ENCODE data around the gene UNC93A. TPM values are rescaled to one million over a fixed set of nuclear protein-coding genes. Genes with fewer than 3 reads are reported as not detected.

UNC93A gene
- total RNA-seq, 1 experiment from 2014 or later: not detected

GRCh38 chr6:167314180-167314821, 23.2 kb downstream of the UNC93A start:
- no peak overlapping the region for H3K4me2 ChIP-seq (ENCODE audit: low read length)
- peaks cover 55% of the 10 kb centered on the region for H3K27me3 ChIP-seq (ENCODE audit: insufficient read depth, low read length)
- H3K27ac ChIP-seq (ENCODE audit: low read depth, low read length): no peak overlapping the region
- H3K9me3 ChIP-seq (ENCODE audit: control insufficient read depth in 1 of 2, insufficient read depth in 1 of 2, low read depth in 1 of 2, low read length in 2 of 2): no peaks in the 10 kb centered on the region
- ChIA-PET CTCF (no interaction called here), POLR2A (no interaction called here), RAD21 (ENCODE audit: low non-redundant PET in 1 of 2, low total read pairs in 2 of 2, uncharacterized antibody in 2 of 2, unreplicated experiment in 2 of 2) (no interaction called here)
- TF ChIP-seq, protein P1, sequence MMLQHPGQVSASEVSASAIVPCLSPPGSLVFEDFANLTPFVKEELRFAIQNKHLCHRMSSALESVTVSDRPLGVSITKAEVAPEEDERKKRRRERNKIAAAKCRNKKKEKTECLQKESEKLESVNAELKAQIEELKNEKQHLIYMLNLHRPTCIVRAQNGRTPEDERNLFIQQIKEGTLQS (IDR thresholded peaks at IDR 0.05): no peak
- no peak for TF ChIP-seq ZFX (IDR thresholded peaks at IDR 0.05)
- TF ChIP-seq ELF1 (IDR thresholded peaks at IDR 0.05; ENCODE audit: borderline replicate concordance, low read depth): no peak
- no peak for TF ChIP-seq JUND (IDR thresholded peaks at IDR 0.05)
- TF ChIP-seq TCF7L2 (IDR thresholded peaks at IDR 0.05; ENCODE audit: borderline replicate concordance, extremely low read depth, insufficient read depth, insufficient read length): no peak
- no peak for TF ChIP-seq CTCF (IDR thresholded peaks at IDR 0.05 in 2 of 3, conservative IDR thresholded peaks at IDR 0.05 in 1 of 3; ENCODE audit: borderline replicate concordance in 1 of 3, insufficient read depth in 1 of 3, low read depth in 2 of 3, low read length in 2 of 3)
- TF ChIP-seq SP1 (IDR thresholded peaks at IDR 0.05; ENCODE audit: low read depth): no peak
- no peak for TF ChIP-seq POLR2AphosphoS5 (IDR thresholded peaks at IDR 0.05; ENCODE audit: low read depth, low read length)
- no peak for TF ChIP-seq SIN3A (IDR thresholded peaks at IDR 0.05; ENCODE audit: low read depth)
- no peak for TF ChIP-seq POLR2A (IDR thresholded peaks at IDR 0.05; ENCODE audit: borderline replicate concordance, extremely low read depth, insufficient read depth, insufficient read length)
- ATAC-seq: no peak
- H4K20me1 ChIP-seq (ENCODE audit: insufficient read depth): no peaks in the 10 kb centered on the region
- H3K4me1 ChIP-seq (ENCODE audit: control insufficient read depth in 1 of 2, insufficient read depth in 2 of 2, low read length in 2 of 2): no peaks in the 10 kb centered on the region
- no peak overlapping the region for H3K9ac ChIP-seq (ENCODE audit: low read length)
- H3K4me3 ChIP-seq (replicated peaks in 1 of 2; ENCODE audit: low read depth in 1 of 2, low read length in 2 of 2): no peak overlapping the region
- H2AFZ ChIP-seq (ENCODE audit: low read depth, low read length, poor library complexity, severe bottlenecking): no peak overlapping the region
- no peaks in the 10 kb centered on the region for H3K36me3 ChIP-seq (ENCODE audit: control insufficient read depth in 1 of 2, insufficient read depth in 2 of 2, low read length in 2 of 2)
- H3K9me2 ChIP-seq (ENCODE audit: insufficient read depth): no peaks in the 10 kb centered on the region
- no TSS peak for BruUV-seq (replicated peaks)
- intact Hi-C loops (cut with micrococcal nuclease): no loop called here
- no peaks in the 10 kb centered on the region for H3K79me2 ChIP-seq (ENCODE audit: insufficient read depth, low read length)
- no peak for DNase-seq (ENCODE audit: low read depth, low spot score)

Data from HCT116 (cell line).